GM11168 (cell line): ENCODE data around the gene TLCD5.

ENCODE experiments used
- in situ Hi-C: fragments of 300-500 bp; cut with MboI; formaldehyde crosslinking; loops from one replicate; pipeline ENCODE4 v1.12.0; 2022; ENCODE audit warnings: low sequenced_read_pairs; ENCODE audit not compliant: unreplicated experiment

Gene TLCD5

GRCh38 chr11:120324932-120325810, at the start of gene TLCD5:
TSS of gene TLCD5 (plus strand) at chr11:120325299. CDS start at chr11:120327442, 2,143 bp downstream.
- in situ Hi-C loops: loop anchor here (25.0 kb wide), 1 partner anchor 112 kb away; no protein-coding TSS in a partner anchor

- in situ Hi-C loops: no loop called here
Observed at GRCh38 chr11:120279502-120279901, 45.6 kb upstream of the TLCD5 start.

GRCh38 chr11:120280600-120281051, 44.5 kb upstream of the TLCD5 start:
- in situ Hi-C loops: no loop called here

- in situ Hi-C loops: no loop called here
Observed at GRCh38 chr11:120281143-120281795, 43.8 kb upstream of the TLCD5 start.

GRCh38 chr11:120283124-120283523, 42.0 kb upstream of the TLCD5 start:
- in situ Hi-C loops: no loop called here

- in situ Hi-C loops: no loop called here
Observed at GRCh38 chr11:120284272-120284671, 40.8 kb upstream of the TLCD5 start.

GRCh38 chr11:120285256-120285655, 39.8 kb upstream of the TLCD5 start:
- in situ Hi-C loops: no loop called here

GRCh38 chr11:120288021-120288420, 37.1 kb upstream of the TLCD5 start:
- in situ Hi-C loops: no loop called here

GRCh38 chr11:120289426-120289825, 35.7 kb upstream of the TLCD5 start:
- in situ Hi-C loops: no loop called here

GRCh38 chr11:120290956-120291355, 34.1 kb upstream of the TLCD5 start:
- in situ Hi-C loops: no loop called here

GRCh38 chr11:120293038-120293800, 31.9 kb upstream of the TLCD5 start:
- in situ Hi-C loops: no loop called here

- in situ Hi-C loops: no loop called here
Observed at GRCh38 chr11:120294096-120294495, 31.0 kb upstream of the TLCD5 start.

GRCh38 chr11:120295099-120295498, 30.0 kb upstream of the TLCD5 start:
- in situ Hi-C loops: loop anchor here (5.0 kb wide), 2 partner anchors 48 to 123 kb away; no protein-coding TSS in a partner anchor

- in situ Hi-C loops: loop anchor here (5.0 kb wide), 2 partner anchors 49 to 124 kb away; no protein-coding TSS in a partner anchor
Observed at GRCh38 chr11:120296554-120296953, 28.5 kb upstream of the TLCD5 start.

- in situ Hi-C loops: loop anchor here (5.0 kb wide), 2 partner anchors 51 to 126 kb away; no protein-coding TSS in a partner anchor
Observed at GRCh38 chr11:120298461-120298860, 26.6 kb upstream of the TLCD5 start.

GRCh38 chr11:120302001-120302805, 22.9 kb upstream of the TLCD5 start:
- in situ Hi-C loops: no loop called here

GRCh38 chr11:120303004-120303637, 22.0 kb upstream of the TLCD5 start:
- in situ Hi-C loops: no loop called here

- in situ Hi-C loops: no loop called here
Observed at GRCh38 chr11:120304526-120304925, 20.6 kb upstream of the TLCD5 start.

- in situ Hi-C loops: no loop called here
Observed at GRCh38 chr11:120305286-120305685, 19.8 kb upstream of the TLCD5 start.
